HepG2 (cell line): ENCODE results near the gene C6orf136. TPM values are rescaled to one million over a fixed set of nuclear protein-coding genes. Genes with fewer than 3 reads are reported as not detected.
A peak's percentile ranks its signal among the peaks of the same experiment; 100 is the strongest.

Experiments
- CEBPB ChIP-seq: IDR thresholded peaks from 2 replicates; pipeline ENCODE4 v1.6.1; 2011; ENCODE audit warnings: low read depth, low read length, improper control_type of control experiment, borderline replicate concordance
- DNMT3B ChIP-seq: conservative IDR thresholded peaks from 2 replicates; pipeline ENCODE4 v1.6.1; 2016; ENCODE audit warnings: missing biosample characterization, control low read depth
- IRX3 ChIP-seq: sonication (generic); formaldehyde crosslinking; IDR thresholded peaks from 2 replicates; pipeline ENCODE4 v1.8.1; 2023; ENCODE audit warnings: mild to moderate bottlenecking, low read depth, missing genetic modification reagents, borderline replicate concordance
- NCOA1 ChIP-seq: sonication (generic); formaldehyde crosslinking; IDR thresholded peaks from 2 replicates; pipeline ENCODE4 v1.9.0; 2021; ENCODE audit warnings: missing genetic modification reagents
- NR2F2 ChIP-seq: IDR thresholded peaks from 2 replicates; pipeline ENCODE4 v1.6.1; 2012; ENCODE audit warnings: low read depth, inconsistent platforms, borderline replicate concordance
- PCBP2 ChIP-seq: fragments of 200-400 bp; formaldehyde crosslinking; optimal IDR thresholded peaks from 2 replicates; pipeline ENCODE3; 2018; ENCODE audit warnings: low read length, low read depth; ENCODE audit not compliant: poor library complexity, severe bottlenecking
- REXO4 ChIP-seq: sonication (generic); formaldehyde crosslinking; IDR thresholded peaks from 2 replicates; pipeline ENCODE4 v1.8.0; 2022; ENCODE audit warnings: missing genetic modification reagents, mild to moderate bottlenecking, borderline replicate concordance
- SIN3B ChIP-seq: fragments of 150-350 bp; IDR thresholded peaks from 2 replicates; pipeline ENCODE4 v1.6.1; 2014; ENCODE audit warnings: low read length
- SOX6 ChIP-seq, 2 experiments: fragments of 450-650 bp in 1 of 2; sonication (generic) in 1 of 2; formaldehyde crosslinking in 1 of 2; IDR thresholded peaks; 2 replicates each; pipeline versions ENCODE4 v1.4.0 to v1.6.1; 2017 to 2020; ENCODE audit warnings: antibody characterized with exemption in 1 of 2, mild to moderate bottlenecking in 1 of 2, missing genetic modification reagents in 1 of 2
- SRSF4 ChIP-seq: fragments of 200-400 bp; formaldehyde crosslinking; IDR thresholded peaks from one replicate; pipeline ENCODE4 v1.6.1; 2018; ENCODE audit warnings: mild to moderate bottlenecking, low read depth, low read length, moderate library complexity; ENCODE audit not compliant: poor library complexity, severe bottlenecking
- TCF12 ChIP-seq, 2 experiments: fragments of 450-650 bp in 1 of 2; sonication (generic) in 1 of 2; formaldehyde crosslinking in 1 of 2; IDR thresholded peaks; 2 replicates each; pipeline versions ENCODE4 v1.6.1 to v1.8.0; 2017 to 2022; ENCODE audit warnings: antibody characterized with exemption in 1 of 2, mild to moderate bottlenecking in 1 of 2, missing genetic modification reagents in 1 of 2, moderate library complexity in 1 of 2
- YY1 ChIP-seq: IDR thresholded peaks from 2 replicates; pipeline ENCODE4 v1.6.1; 2011; ENCODE audit warnings: low read length, low read depth, moderate library complexity, mild to moderate bottlenecking; ENCODE audit not compliant: insufficient read depth, insufficient replicate concordance
- ZNF18 ChIP-seq: sonication (generic); formaldehyde crosslinking; IDR thresholded peaks from 2 replicates; pipeline ENCODE4 v1.8.0; 2022; ENCODE audit warnings: mild to moderate bottlenecking, missing genetic modification reagents; ENCODE audit not compliant: insufficient replicate concordance
- ZNF3 ChIP-seq: IDR thresholded peaks from 2 replicates; pipeline ENCODE4 v1.7.0; 2017; ENCODE audit warnings: inconsistent platforms
- ZNF33B ChIP-seq: sonication (generic); formaldehyde crosslinking; IDR thresholded peaks from 2 replicates; pipeline ENCODE4 v1.5.1; 2020; ENCODE audit warnings: mild to moderate bottlenecking, missing genetic modification reagents
- ZNF574 ChIP-seq: sonication (generic); formaldehyde crosslinking; IDR thresholded peaks from 2 replicates; pipeline ENCODE4 v1.4.0; 2020; ENCODE audit warnings: missing genetic modification reagents
- ZNF816 ChIP-seq: sonication (generic); formaldehyde crosslinking; IDR thresholded peaks from 2 replicates; pipeline ENCODE4 v1.8.0; 2022; ENCODE audit warnings: missing genetic modification reagents, mild to moderate bottlenecking, borderline replicate concordance
- polyA plus RNA-seq, 8 experiments: library from polyadenylated mRNA; depleted of rRNA in 3 of 8; stranded (reverse) in 7 of 8; unstranded in 1 of 8; fragments of >200 nt; fragmentation: Illumina TruSeq in 4 of 8; extraction: Trizol in 4 of 8; gene quantifications; 2 replicates each; pipeline versions ENCODE4 v1.2.1 to v1.2.3, GENCODE V29; 2011 to 2016; ENCODE audit warnings: low read depth in 4 of 8, missing spikeins in 1 of 8, mixed read lengths in 1 of 8; ENCODE audit not compliant: insufficient read depth in 1 of 8
- total RNA-seq, 5 experiments: library from RNA; depleted of rRNA; stranded (reverse); fragments of >200 nt; fragmentation: Illumina TruSeq; extraction: Trizol; gene quantifications; 2 replicates each; pipeline ENCODE4 v1.2.3, GENCODE V29; 2016; ENCODE audit warnings: low read depth in 1 of 5

C6orf136 gene
- total and polyA plus RNA-seq, 2 of the 13 experiments (the other 11 are each of a cell fraction or from before 2014, with no cell fraction given), result 12.0 to 26.2 TPM

GRCh38 chr6:30614044-30614842 lies 32.7 kb upstream of the C6orf136 start (continued):
- TF ChIP-seq SRSF4 (peak; percentile 91), ZNF3 (0 out of 2 replicates have a peak, but pooled peaks have one; percentile 34), ZNF33B (CRISPR knock-in tag) (0 out of 2 replicates have a peak, but pooled peaks have one; percentile 38), ZNF574 (CRISPR knock-in tag) (no peak), ZNF816 (peak; percentile 7; the same call in 1 of the 2 replicates), NCOA1 (CRISPR knock-in tag) (0 out of 2 replicates have a peak, but pooled peaks have one; percentile 14), IRX3 (CRISPR knock-in tag) (no peak), YY1 (no peak), SOX6 (IDR thresholded peaks at IDR 0.05) (no peak), SOX6 (CRISPR knock-in tag; IDR thresholded peaks at IDR 0.05) (no peak), REXO4 (CRISPR knock-in tag) (no peak), SIN3B (no peak), DNMT3B (no peak), NR2F2 (no peak), CEBPB (no peak), TCF12 (IDR thresholded peaks at IDR 0.05) (no peak), TCF12 (CRISPR knock-in tag; IDR thresholded peaks at IDR 0.05) (no peak), ZNF18 (no peak), PCBP2 (no peak)
